Neuronal stem cell (in vitro differentiated cells): ENCODE results near the gene PSENEN.
A peak's percentile ranks its signal among the peaks of the same experiment; 100 is the strongest.

Source experiments
- DNase-seq: peaks from one replicate; pipeline ENCODE4 v3.0.0-alpha.2; 2013; ENCODE audit warnings: low spot score
- H2AFZ ChIP-seq: one replicate; pipeline ENCODE4 v1.6.1; 2013; ENCODE audit warnings: mild to moderate bottlenecking, low read length, inconsistent platforms
- H2AK5ac ChIP-seq: 2 replicates; pipeline ENCODE4 v1.6.1; 2013; ENCODE audit warnings: low read depth, mild to moderate bottlenecking, inconsistent platforms, low read length, moderate library complexity, mixed read lengths
- H2BK120ac ChIP-seq: 2 replicates; pipeline ENCODE4 v1.6.1; 2013; ENCODE audit warnings: low read depth, mild to moderate bottlenecking, inconsistent platforms, low read length, moderate library complexity, mixed read lengths
- H2BK12ac ChIP-seq: one replicate; pipeline ENCODE4 v1.6.1; 2013; ENCODE audit warnings: low read length, inconsistent platforms
- H2BK15ac ChIP-seq: 2 replicates; pipeline ENCODE4 v1.6.1; 2013; ENCODE audit warnings: mild to moderate bottlenecking, low read length, inconsistent platforms, mixed read lengths
- H2BK5ac ChIP-seq: one replicate; pipeline ENCODE4 v1.6.1; 2013; ENCODE audit warnings: inconsistent platforms, mild to moderate bottlenecking, low read length, moderate library complexity
- H3K14ac ChIP-seq: one replicate; pipeline ENCODE4 v1.6.1; 2013; ENCODE audit warnings: low read length, inconsistent platforms
- H3K18ac ChIP-seq: 2 replicates; pipeline ENCODE4 v1.6.1; 2013; ENCODE audit warnings: low read length, inconsistent platforms
- H3K23ac ChIP-seq: 2 replicates; pipeline ENCODE4 v1.6.1; 2013; ENCODE audit warnings: low read depth, mild to moderate bottlenecking, mixed read lengths, low read length, inconsistent platforms; ENCODE audit not compliant: poor library complexity
- H3K27ac ChIP-seq: replicated peaks from 3 replicates; pipeline ENCODE4 v1.5.1; 2013; ENCODE audit warnings: low read length, inconsistent platforms
- H3K27me3 ChIP-seq, 3 experiments: 2 replicates each; pipeline ENCODE4 v1.6.1; 2013; ENCODE audit warnings: low read length in 3 of 3, mild to moderate bottlenecking in 2 of 3, inconsistent platforms in 1 of 3, low read depth in 1 of 3, mixed read lengths in 1 of 3, moderate library complexity in 1 of 3; ENCODE audit not compliant: control insufficient read depth in 3 of 3, insufficient read depth in 3 of 3
- H3K36me3 ChIP-seq, 2 donors: replicated peaks in 1 of 2; 2 replicates each; pipeline ENCODE4 v1.6.1; 2013; ENCODE audit warnings: low read length in 2 of 2; ENCODE audit not compliant: control insufficient read depth in 2 of 2, insufficient read depth in 2 of 2
- H3K4ac ChIP-seq: 2 replicates; pipeline ENCODE4 v1.6.1; 2013; ENCODE audit warnings: inconsistent platforms, mild to moderate bottlenecking, low read length, moderate library complexity
- H3K4me1 ChIP-seq, 2 donors: 1 replicate in 1 of 2; 2 replicates in 1 of 2; pipeline ENCODE4 v1.6.1; 2013; ENCODE audit warnings: low read length in 2 of 2, low read depth in 1 of 2; ENCODE audit not compliant: control insufficient read depth in 2 of 2, insufficient read depth in 1 of 2
- H3K4me2 ChIP-seq: one replicate; pipeline ENCODE4 v1.6.1; 2013; ENCODE audit warnings: mild to moderate bottlenecking, low read length, inconsistent platforms; ENCODE audit not compliant: insufficient read depth, poor library complexity, severe bottlenecking
- H3K4me3 ChIP-seq, 2 donors: 2 replicates each; pipeline ENCODE4 v1.5.1; 2013; ENCODE audit warnings: low read length in 2 of 2, mild to moderate bottlenecking in 2 of 2, inconsistent platforms in 1 of 2, moderate library complexity in 1 of 2
- H3K79me1 ChIP-seq: one replicate; pipeline ENCODE4 v1.6.1; 2013; ENCODE audit warnings: low read depth, mild to moderate bottlenecking, inconsistent platforms, low read length, moderate library complexity
- H3K9ac ChIP-seq: one replicate; pipeline ENCODE4 v1.6.1; 2013; ENCODE audit warnings: mild to moderate bottlenecking, low read depth, low read length, inconsistent platforms; ENCODE audit not compliant: poor library complexity
- H3K9me3 ChIP-seq, 2 donors: replicated peaks in 1 of 2; 2 replicates each; pipeline versions ENCODE3 to v1.6.1; 2013; ENCODE audit warnings: low read length in 2 of 2, mild to moderate bottlenecking in 2 of 2, inconsistent platforms in 1 of 2, low read depth in 1 of 2, mixed read lengths in 1 of 2, moderate library complexity in 1 of 2; ENCODE audit not compliant: control insufficient read depth in 2 of 2, insufficient read depth in 1 of 2
- H4K8ac ChIP-seq: one replicate; pipeline ENCODE4 v1.6.1; 2013; ENCODE audit warnings: low read depth, mild to moderate bottlenecking, inconsistent platforms, low read length, moderate library complexity
- H4K91ac ChIP-seq: one replicate; pipeline ENCODE4 v1.6.1; 2013; ENCODE audit warnings: low read length, low read depth, mild to moderate bottlenecking, inconsistent platforms; ENCODE audit not compliant: poor library complexity
- WGBS, 2 donors: extraction: QIAGEN DNeasy Blood & Tissue Kit; methylation state at CpG; one replicate each; pipeline ENCODE4 v1.1.7; 2013; ENCODE audit warnings: missing lambda C conversion rate in 2 of 2, mixed read lengths in 1 of 2; ENCODE audit not compliant: insufficient read length in 2 of 2, insufficient replicate concordance in 1 of 2; ENCODE audit errors: extremely low coverage in 2 of 2; 5-methylcytosine and 5-hydroxymethylcytosine counted together

PSENEN gene

GRCh38 chr19:35740423-35741202, 4.8 kb upstream of the PSENEN start:
- Histone ChIP-seq H3K4me2 (peak overlapping the region; percentile 92), H2BK12ac (no peak overlapping the region)

GRCh38 chr19:35741203-35741515, 4.3 kb upstream of the PSENEN start:
- no peak for DNase-seq
- Histone ChIP-seq H3K27me3 (no peaks in the 10 kb centered on the region), H4K91ac (no peak overlapping the region), H3K14ac (no peak overlapping the region), H3K79me1 (peaks cover 8% of the 10 kb centered on the region), H3K18ac (peak overlapping the region; percentile 87), H2AK5ac (no peak overlapping the region), H3K4me3 (peak overlapping the region; percentile 63 to 79), H3K4me2 (peak overlapping the region; percentile 92), H3K9me3 (no peaks in the 10 kb centered on the region), H3K27ac (peak overlapping the region; percentile 98), H3K4me1 (peaks cover 8 to 9% of the 10 kb centered on the region in 2 donors), H2BK120ac (no peak overlapping the region), H4K8ac (no peak overlapping the region), H3K4ac (no peak overlapping the region), H2BK5ac (peak overlapping the region; percentile 84), H2BK12ac (no peak overlapping the region), H2AFZ (peak overlapping the region; percentile 92), H3K23ac (peak overlapping the region; percentile 51), H3K9ac (peak overlapping the region; percentile 64), H2BK15ac (no peak overlapping the region), H3K36me3 (peaks cover 30 to 43% of the 10 kb centered on the region in 2 donors)
- no CpG with 5 or more reads among the region's 12 CpGs for whole genome bisulfite sequencing, 2 donors

More at GRCh38 chr19:35740423-35741202, 4.8 kb upstream of the PSENEN start:
- Histone ChIP-seq H3K4me1 (peaks cover 5 to 9% of the 10 kb centered on the region in 2 donors), H3K4ac (no peak overlapping the region), H2BK15ac (peak overlapping the region; percentile 49), H2BK120ac (no peak overlapping the region), H3K9me3 (no peaks in the 10 kb centered on the region), H3K27ac (peak overlapping the region; percentile 98), H3K4me3 (peak overlapping the region; percentile 63 to 92), H3K27me3 (no peaks in the 10 kb centered on the region), H3K23ac (peak overlapping the region; percentile 96), H3K36me3 (peaks cover 32 to 48% of the 10 kb centered on the region in 2 donors), H3K9ac (peak overlapping the region; percentile 93), H2AFZ (peak overlapping the region; percentile 92), H2BK5ac (peak overlapping the region; percentile 84), H2AK5ac (peak overlapping the region; percentile 70), H3K14ac (no peak overlapping the region), H3K79me1 (peaks cover 8% of the 10 kb centered on the region), H3K18ac (peak overlapping the region; percentile 87), H4K8ac (no peak overlapping the region), H4K91ac (no peak overlapping the region)
- DNase-seq, result peak; percentile 98
- WGBS, 2 donors, result no CpG with 5 or more reads among the region's 63 CpGs

GRCh38 chr19:35742121-35742724, 3.2 kb upstream of the PSENEN start, which contains the start of gene IGFLR1:
IGFLR1 (minus strand) TSS chr19:35742452; CDS start chr19:35741180, 1,272 bp downstream.
- H3K4me2 ChIP-seq, result peak within 1 kb of the TSS; percentile 52
- peak within 1 kb of the TSS; percentile 98 for H3K27ac ChIP-seq
- H2AFZ ChIP-seq, result no peak within 1 kb of the TSS
- no peak within 1 kb of the TSS for H2BK120ac ChIP-seq
- H3K18ac ChIP-seq, result no peak within 1 kb of the TSS
- no CpG with 5 or more reads among the region's 9 CpGs for WGBS, 2 donors
- no peak for DNase-seq
- peak within 1 kb of the TSS; percentile 51 for H2AK5ac ChIP-seq
- peaks cover 8% of the 10 kb centered on the region for H3K79me1 ChIP-seq
- no peak within 1 kb of the TSS for H3K4ac ChIP-seq
- H2BK15ac ChIP-seq, result no peak within 1 kb of the TSS
- peak within 1 kb of the TSS; percentile 84 for H2BK5ac ChIP-seq
- H3K36me3 ChIP-seq, result peaks cover 22 to 32% of the 10 kb centered on the region in 2 donors
- H3K4me1 ChIP-seq, result peaks cover 8 to 14% of the 10 kb centered on the region in 2 donors
- no peak within 1 kb of the TSS for H3K14ac ChIP-seq
- H3K23ac ChIP-seq, result no peak within 1 kb of the TSS
- H3K27me3 ChIP-seq, result no peaks in the 10 kb centered on the region
- H3K9ac ChIP-seq, result no peak within 1 kb of the TSS
- H4K8ac ChIP-seq, result no peak within 1 kb of the TSS
- no peak within 1 kb of the TSS for H4K91ac ChIP-seq
- no peaks in the 10 kb centered on the region for H3K9me3 ChIP-seq
- no peak within 1 kb of the TSS for H2BK12ac ChIP-seq
- H3K4me3 ChIP-seq, result peak within 1 kb of the TSS in 1 of 2 donors; percentile 63
